ENCODE measurements around the gene TMEM132E. TPM values are rescaled to one million over a fixed set of nuclear protein-coding genes. Genes with fewer than 3 reads are reported as not detected.

TMEM132E gene
- total RNA-seq, 1 experiment from 2014 or later: 0.42 TPM

GRCh38 chr17:34549966-34550365 lies 29.4 kb upstream of the TMEM132E start:
- H2BK12ac ChIP-seq (ENCODE audit: insufficient read length, low read depth, low read length): no peak overlapping the region
- no CpG with 5 or more reads among the region's 6 CpGs for WGBS (ENCODE audit: extremely low coverage, insufficient read length, low lambda C conversion rate)
- H2BK15ac ChIP-seq (ENCODE audit: low read depth, low read length): no peak overlapping the region
- no peak overlapping the region for H3T11ph ChIP-seq (ENCODE audit: low read length)
- H3K4me1 ChIP-seq (ENCODE audit: insufficient read depth, low read length): no peaks in the 10 kb centered on the region
- no peaks in the 10 kb centered on the region for H3K79me1 ChIP-seq (ENCODE audit: insufficient read depth, low read depth, low read length, poor library complexity, severe bottlenecking)
- H3K4me1 Mint-ChIP-seq: peaks cover 14 to 17% of the 10 kb centered on the region in 2 experiments
- H4K20me1 ChIP-seq (ENCODE audit: control insufficient read depth, insufficient read depth, insufficient read length): no peaks in the 10 kb centered on the region
- peaks cover 63% of the 10 kb centered on the region for H3K27me3 Mint-ChIP-seq (ENCODE audit: low read depth)
- H3K4me2 ChIP-seq (ENCODE audit: insufficient read depth, insufficient read length, low read length): no peak overlapping the region
- H3K9me3 ChIP-seq (ENCODE audit: control insufficient read depth, low read depth, low read length): no peaks in the 10 kb centered on the region
- no peaks in the 10 kb centered on the region for H3K27me3 ChIP-seq (ENCODE audit: insufficient read depth, low read length)
- TF ChIP-seq CTCF (conservative IDR thresholded peaks at IDR 0.05): no peak
- DNase-seq: no peak
- H3K56ac ChIP-seq (ENCODE audit: insufficient read length, low read depth, low read length): no peak overlapping the region
- H2AK5ac ChIP-seq (ENCODE audit: insufficient read length, low read length): no peak overlapping the region
- no peak overlapping the region for H2BK120ac ChIP-seq (ENCODE audit: low read depth, low read length, poor library complexity, severe bottlenecking)
- no peak overlapping the region for H3K9ac ChIP-seq (ENCODE audit: extremely low read depth, insufficient read length, low read length)
- no peak overlapping the region for H3K4me3 Mint-ChIP-seq
- no peak overlapping the region for H3K4ac ChIP-seq (ENCODE audit: low read depth, low read length)
- H2AFZ ChIP-seq (ENCODE audit: low read length): no peak overlapping the region
- no peak overlapping the region for H2BK5ac ChIP-seq (ENCODE audit: insufficient read length, low read length)
- H3K27ac Mint-ChIP-seq: no peak overlapping the region
- no peaks in the 10 kb centered on the region for H3K79me2 ChIP-seq (ENCODE audit: insufficient read depth, low read length)
- H4K5ac ChIP-seq (ENCODE audit: insufficient read length, low read depth, low read length): no peak overlapping the region
- no peak overlapping the region for H3K27ac ChIP-seq (ENCODE audit: insufficient read length, low read depth, low read length)
- H3K9me3 Mint-ChIP-seq: no peaks in the 10 kb centered on the region
- H3K18ac ChIP-seq (ENCODE audit: insufficient read length, low read depth, low read length): no peak overlapping the region
- H3K23me2 ChIP-seq (ENCODE audit: insufficient read length, low read depth, low read length, poor library complexity, severe bottlenecking): no peaks in the 10 kb centered on the region
- H3K14ac ChIP-seq (ENCODE audit: insufficient read depth, low read length): no peak overlapping the region
- H2BK20ac ChIP-seq (ENCODE audit: low read depth, low read length, poor library complexity, severe bottlenecking): no peak overlapping the region
- H4K91ac ChIP-seq (ENCODE audit: insufficient read length, low read depth, low read length): no peak overlapping the region
- H3K23ac ChIP-seq (ENCODE audit: insufficient read length, low read depth, low read length): no peak overlapping the region
- no peak overlapping the region for H4K8ac ChIP-seq (replicated peaks; ENCODE audit: insufficient read length, low read depth, low read length)
- H3K36me3 Mint-ChIP-seq (ENCODE audit: insufficient read depth in 1 of 3, low read depth in 3 of 3): no peaks in the 10 kb centered on the region
